ENCODE results near the gene ASF1A. TPM values are rescaled to one million over a fixed set of nuclear protein-coding genes. Genes with fewer than 3 reads are reported as not detected.

ASF1A gene
- total RNA-seq, 1 donor from 2014 or later = 27.6 TPM

- Histone ChIP-seq H3K4me1 (peaks cover 49% of the 10 kb centered on the region), H3K9me3 (replicated peaks) (no peaks in the 10 kb centered on the region), H3K27me3 (ENCODE audit: low read depth) (no peaks in the 10 kb centered on the region), H3K4me3 (no peak overlapping the region), H3K36me3 (peaks cover 66% of the 10 kb centered on the region), H3K27ac (replicated peaks) (no peak overlapping the region)
- no peak for DNase-seq
- intact Hi-C loops (cut with micrococcal nuclease) = no loop called here
- TF ChIP-seq, protein P1, sequence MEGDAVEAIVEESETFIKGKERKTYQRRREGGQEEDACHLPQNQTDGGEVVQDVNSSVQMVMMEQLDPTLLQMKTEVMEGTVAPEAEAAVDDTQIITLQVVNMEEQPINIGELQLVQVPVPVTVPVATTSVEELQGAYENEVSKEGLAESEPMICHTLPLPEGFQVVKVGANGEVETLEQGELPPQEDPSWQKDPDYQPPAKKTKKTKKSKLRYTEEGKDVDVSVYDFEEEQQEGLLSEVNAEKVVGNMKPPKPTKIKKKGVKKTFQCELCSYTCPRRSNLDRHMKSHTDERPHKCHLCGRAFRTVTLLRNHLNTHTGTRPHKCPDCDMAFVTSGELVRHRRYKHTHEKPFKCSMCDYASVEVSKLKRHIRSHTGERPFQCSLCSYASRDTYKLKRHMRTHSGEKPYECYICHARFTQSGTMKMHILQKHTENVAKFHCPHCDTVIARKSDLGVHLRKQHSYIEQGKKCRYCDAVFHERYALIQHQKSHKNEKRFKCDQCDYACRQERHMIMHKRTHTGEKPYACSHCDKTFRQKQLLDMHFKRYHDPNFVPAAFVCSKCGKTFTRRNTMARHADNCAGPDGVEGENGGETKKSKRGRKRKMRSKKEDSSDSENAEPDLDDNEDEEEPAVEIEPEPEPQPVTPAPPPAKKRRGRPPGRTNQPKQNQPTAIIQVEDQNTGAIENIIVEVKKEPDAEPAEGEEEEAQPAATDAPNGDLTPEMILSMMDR (IDR thresholded peaks at IDR 0.05; ENCODE audit: borderline replicate concordance) = no peak
These were observed 9.7 kb downstream of the ASF1A start for GRCh38 chr6:118903691-118904090.

DNA sequence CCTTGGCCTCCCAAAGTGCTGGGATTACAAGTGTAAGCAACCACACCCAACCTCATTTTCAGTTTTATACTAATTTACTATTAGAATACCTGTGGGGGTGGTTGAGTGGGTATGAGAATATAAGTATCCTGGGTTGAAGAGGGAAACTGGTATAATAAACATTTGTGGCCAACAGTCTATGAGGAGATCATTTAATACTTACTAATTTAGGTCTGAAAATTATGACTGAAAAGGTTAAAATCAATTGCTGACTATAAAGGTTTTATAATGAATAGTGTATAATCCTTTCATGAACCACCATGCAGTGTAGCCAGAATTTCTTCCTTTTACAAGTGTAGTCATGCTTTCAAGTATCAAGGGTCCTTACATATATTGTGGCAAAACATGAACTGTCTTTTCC is 11.1 kb downstream of the ASF1A start:
- Histone ChIP-seq H3K27me3 (ENCODE audit: low read depth) (no peaks in the 10 kb centered on the region), H3K36me3 (peaks cover 70% of the 10 kb centered on the region), H3K4me1 (peaks cover 35% of the 10 kb centered on the region), H3K27ac (replicated peaks) (no peak overlapping the region), H3K4me3 (no peak overlapping the region), H3K9me3 (replicated peaks) (no peaks in the 10 kb centered on the region)
- DNase-seq = no peak
- TF ChIP-seq, protein P1 (IDR thresholded peaks at IDR 0.05; ENCODE audit: borderline replicate concordance) = no peak
- intact Hi-C loops (cut with micrococcal nuclease) = no loop called here

GRCh38 chr6:118905851-118906250 is 11.9 kb downstream of the ASF1A start:
- DNase-seq = no peak
- H3K27ac ChIP-seq (replicated peaks) = no peak overlapping the region
- H3K4me3 ChIP-seq = no peak overlapping the region
- peaks cover 78% of the 10 kb centered on the region for H3K36me3 ChIP-seq
- intact Hi-C loops (cut with micrococcal nuclease) = no loop called here
- no peaks in the 10 kb centered on the region for H3K27me3 ChIP-seq (ENCODE audit: low read depth)
- TF ChIP-seq, protein P1 (IDR thresholded peaks at IDR 0.05; ENCODE audit: borderline replicate concordance) = no peak
- H3K4me1 ChIP-seq = peaks cover 28% of the 10 kb centered on the region
- H3K9me3 ChIP-seq (replicated peaks) = no peaks in the 10 kb centered on the region

DNA sequence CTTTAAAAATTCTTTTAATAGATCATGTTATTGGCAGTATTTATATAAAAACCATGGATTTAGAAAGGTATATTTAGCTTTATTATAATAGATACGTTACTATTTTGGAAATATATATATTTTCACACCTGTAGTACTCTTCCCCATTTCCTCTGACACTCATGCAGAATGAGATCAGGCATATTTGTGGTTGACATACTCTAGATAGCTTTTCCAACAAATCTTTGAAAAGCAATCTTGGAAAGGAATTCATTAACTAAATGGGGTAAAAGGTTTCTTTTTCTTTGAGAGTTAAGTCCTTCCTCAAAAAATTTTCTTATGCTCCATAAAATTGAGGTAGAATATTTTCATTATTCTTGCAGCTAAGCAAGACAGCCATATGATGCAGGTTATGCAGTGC is 14.5 kb downstream of the ASF1A start:
- DNase-seq = no peak
- H3K36me3 ChIP-seq = peaks cover 91% of the 10 kb centered on the region
- H3K4me3 ChIP-seq = no peak overlapping the region
- H3K27me3 ChIP-seq (ENCODE audit: low read depth) = no peaks in the 10 kb centered on the region
- peaks cover 10% of the 10 kb centered on the region for H3K4me1 ChIP-seq
- intact Hi-C loops (cut with micrococcal nuclease) = no loop called here
- TF ChIP-seq, protein P1 (IDR thresholded peaks at IDR 0.05; ENCODE audit: borderline replicate concordance) = no peak
- H3K9me3 ChIP-seq (replicated peaks) = no peaks in the 10 kb centered on the region
- no peak overlapping the region for H3K27ac ChIP-seq (replicated peaks)

GRCh38 chr6:118912646-118913045 is 18.7 kb downstream of the ASF1A start:
- Histone ChIP-seq H3K27ac (replicated peaks) (no peak overlapping the region), H3K4me1 (peaks cover 9% of the 10 kb centered on the region), H3K9me3 (replicated peaks) (no peaks in the 10 kb centered on the region), H3K27me3 (ENCODE audit: low read depth) (no peaks in the 10 kb centered on the region), H3K4me3 (no peak overlapping the region), H3K36me3 (peaks cover 96% of the 10 kb centered on the region)
- no peak for DNase-seq
- TF ChIP-seq, protein P1 (IDR thresholded peaks at IDR 0.05; ENCODE audit: borderline replicate concordance) = no peak
- intact Hi-C loops (cut with micrococcal nuclease) = no loop called here

GRCh38 chr6:118913161-118913560 is 19.2 kb downstream of the ASF1A start:
- H3K9me3 ChIP-seq (replicated peaks) = no peaks in the 10 kb centered on the region
- no peak overlapping the region for H3K4me3 ChIP-seq
- TF ChIP-seq, protein P1 (IDR thresholded peaks at IDR 0.05; ENCODE audit: borderline replicate concordance) = no peak
- no peak overlapping the region for H3K27ac ChIP-seq (replicated peaks)
- H3K27me3 ChIP-seq (ENCODE audit: low read depth) = no peaks in the 10 kb centered on the region
- no peak for DNase-seq
- peaks cover 95% of the 10 kb centered on the region for H3K36me3 ChIP-seq
- intact Hi-C loops (cut with micrococcal nuclease) = no loop called here
- H3K4me1 ChIP-seq = peaks cover 4% of the 10 kb centered on the region
